DND-41 (cell line): ENCODE data around the gene FAN1.

Experiments
- ATAC-seq: fragments of 200-7000 bp; cut with Tn5 transposase; 3 replicates; pipeline ENCODE4 v1.9.1; 2021; ENCODE audit warnings: low read depth; ENCODE audit not compliant: insufficient read depth
- DNase-seq: peaks from one replicate; pipeline ENCODE4 v3.0.0-alpha.2; 2020
- H2AFZ ChIP-seq: 2 replicates; pipeline ENCODE4 v1.6.0; 2012; ENCODE audit warnings: low read depth, low read length
- H3K27ac ChIP-seq: 2 replicates; pipeline ENCODE4 v1.5.1; 2012; ENCODE audit warnings: low read length, inconsistent platforms
- H3K27me3 ChIP-seq: fragments of 200-600 bp; sonication (generic); 2 replicates; pipeline ENCODE4 v1.6.0; 2012; ENCODE audit warnings: low read length, mild to moderate bottlenecking, inconsistent platforms; ENCODE audit not compliant: insufficient read depth, poor library complexity
- H3K36me3 ChIP-seq: 2 replicates; pipeline ENCODE4 v1.5.1; 2012; ENCODE audit warnings: low read length, inconsistent platforms; ENCODE audit not compliant: insufficient read depth
- H3K4me1 ChIP-seq: 2 replicates; pipeline ENCODE4 v1.5.1; 2012; ENCODE audit warnings: mild to moderate bottlenecking, low read length; ENCODE audit not compliant: insufficient read depth
- H3K4me2 ChIP-seq: 2 replicates; pipeline ENCODE4 v1.6.0; 2012; ENCODE audit warnings: mild to moderate bottlenecking, moderate library complexity, low read length, inconsistent platforms; ENCODE audit not compliant: insufficient read depth
- H3K4me3 ChIP-seq, 2 experiments: fragments of 200-600 bp in 1 of 2; shearing (Covaris generic) in 1 of 2; 2 replicates each; pipeline ENCODE4 v1.5.1; 2012 to 2016; ENCODE audit warnings: inconsistent platforms in 2 of 2, low read length in 2 of 2, mild to moderate bottlenecking in 2 of 2, low read depth in 1 of 2, moderate library complexity in 1 of 2
- H3K79me2 ChIP-seq: 2 replicates; pipeline ENCODE4 v1.6.0; 2012; ENCODE audit warnings: low read length, inconsistent platforms; ENCODE audit not compliant: insufficient read depth
- H3K9ac ChIP-seq: 2 replicates; pipeline ENCODE4 v1.6.0; 2012; ENCODE audit warnings: low read depth, mild to moderate bottlenecking, inconsistent platforms, low read length, moderate library complexity
- H3K9me3 ChIP-seq: 2 replicates; pipeline ENCODE4 v1.5.1; 2012; ENCODE audit warnings: low read length, moderate library complexity, mild to moderate bottlenecking, inconsistent platforms; ENCODE audit not compliant: insufficient read depth, severe bottlenecking
- H4K20me1 ChIP-seq: 2 replicates; pipeline ENCODE4 v1.6.0; 2012; ENCODE audit warnings: low read length; ENCODE audit not compliant: insufficient read depth
- CTCF ChIP-seq: IDR thresholded peaks from 2 replicates; pipeline ENCODE4 v1.5.1; 2012; ENCODE audit warnings: borderline replicate concordance, low read length, moderate library complexity, mild to moderate bottlenecking; ENCODE audit not compliant: poor library complexity, severe bottlenecking; ENCODE audit errors: extremely low read depth
- EZH2 ChIP-seq: IDR thresholded peaks from 3 replicates; pipeline ENCODE4 v1.6.1; 2012; ENCODE audit warnings: borderline replicate concordance, low read depth, mild to moderate bottlenecking, moderate library complexity, low read length, inconsistent platforms; ENCODE audit not compliant: severe bottlenecking

Gene FAN1

GRCh38 chr15:30958219-30958618 is 54.5 kb downstream of the FAN1 start:
- TF ChIP-seq EZH2, result no peak
- TF ChIP-seq CTCF, result no peak
- DNase-seq (no peak), ATAC-seq (no peak)
- H3K4me1 ChIP-seq, result peaks cover 18% of the 10 kb centered on the region
- H4K20me1 ChIP-seq, result no peaks in the 10 kb centered on the region
- H3K9me3 ChIP-seq, result no peaks in the 10 kb centered on the region
- H2AFZ ChIP-seq, result no peak overlapping the region
- H3K4me2 ChIP-seq, result no peak overlapping the region
- no peaks in the 10 kb centered on the region for H3K27me3 ChIP-seq
- no peaks in the 10 kb centered on the region for H3K79me2 ChIP-seq
- no peak overlapping the region for H3K9ac ChIP-seq
- H3K36me3 ChIP-seq, result peaks cover 56% of the 10 kb centered on the region
- no peak overlapping the region for H3K27ac ChIP-seq
- H3K4me3 ChIP-seq, result no peak overlapping the region

- Histone ChIP-seq H3K4me2 (no peak overlapping the region), H3K4me3 (no peak overlapping the region), H3K9me3 (no peaks in the 10 kb centered on the region), H3K36me3 (peaks cover 47% of the 10 kb centered on the region), H2AFZ (no peak overlapping the region), H3K79me2 (no peaks in the 10 kb centered on the region), H3K27me3 (no peaks in the 10 kb centered on the region), H4K20me1 (no peaks in the 10 kb centered on the region), H3K9ac (no peak overlapping the region), H3K27ac (no peak overlapping the region; the same call in 1 of the 2 replicates), H3K4me1 (peaks cover 21% of the 10 kb centered on the region)
- DNase-seq (no peak), ATAC-seq (peak; percentile 47)
- TF ChIP-seq EZH2, result no peak
- no peak for TF ChIP-seq CTCF
These were observed 58.4 kb downstream of the FAN1 start for GRCh38 chr15:30962079-30962478.

- H3K27me3 ChIP-seq, result no peaks in the 10 kb centered on the region
- ATAC-seq, result peak; percentile 89
- no peak overlapping the region for H2AFZ ChIP-seq
- no peaks in the 10 kb centered on the region for H3K79me2 ChIP-seq
- peaks cover 45% of the 10 kb centered on the region for H3K36me3 ChIP-seq
- TF ChIP-seq EZH2, result no peak
- H3K4me3 ChIP-seq, result no peak overlapping the region
- H3K27ac ChIP-seq, result no peak overlapping the region; the same call in 1 of the 2 replicates
- H4K20me1 ChIP-seq, result no peaks in the 10 kb centered on the region
- peak; percentile 52 for DNase-seq
- no peaks in the 10 kb centered on the region for H3K9me3 ChIP-seq
- no peak overlapping the region for H3K4me2 ChIP-seq
- peaks cover 21% of the 10 kb centered on the region for H3K4me1 ChIP-seq
- H3K9ac ChIP-seq, result no peak overlapping the region
These were observed 58.9 kb downstream of the FAN1 start for GRCh38 chr15:30962659-30963058.

GRCh38 chr15:30963681-30964080 is 60.0 kb downstream of the FAN1 start:
- Histone ChIP-seq H3K9me3 (no peaks in the 10 kb centered on the region), H3K36me3 (peaks cover 35% of the 10 kb centered on the region), H3K4me1 (peaks cover 21% of the 10 kb centered on the region), H3K79me2 (no peaks in the 10 kb centered on the region), H4K20me1 (no peaks in the 10 kb centered on the region), H3K27ac (no peak overlapping the region), H3K9ac (no peak overlapping the region), H3K4me3 (no peak overlapping the region), H2AFZ (no peak overlapping the region), H3K4me2 (no peak overlapping the region), H3K27me3 (no peaks in the 10 kb centered on the region)
- no peak for ATAC-seq
- no peak for DNase-seq
- TF ChIP-seq EZH2 (no peak), CTCF (no peak)
